Fibroblast of lung (primary cell): ENCODE measurements around the gene ADGRV1.

Source experiments
- CTCF ChIP-seq, 2 donors: IDR thresholded peaks in 1 of 2; conservative IDR thresholded peaks in 1 of 2; 1 replicate in 1 of 2; 2 replicates in 1 of 2; pipeline ENCODE4 v1.5.1; 2011 to 2012; ENCODE audit warnings: low read length in 2 of 2, control low read depth in 1 of 2, inconsistent platforms in 1 of 2, low read depth in 1 of 2, mild to moderate bottlenecking in 1 of 2
- EZH2 ChIP-seq: IDR thresholded peaks from 2 replicates; pipeline ENCODE4 v1.5.1; 2012; ENCODE audit warnings: low read length, control low read depth, mild to moderate bottlenecking; ENCODE audit errors: missing control alignments

GRCh38 chr5:91146230-91146629, 587.6 kb downstream of the ADGRV1 start:
- TF ChIP-seq CTCF (conservative IDR thresholded peaks at IDR 0.05 in 1 of 2, IDR thresholded peaks at IDR 0.05 in 1 of 2; ENCODE audit: low read depth in 1 of 2, low read length in 2 of 2) (no peak), EZH2 (no peak)
